Measurements from ENCODE around the gene GSTA5.
A peak's percentile ranks its signal among the peaks of the same experiment; 100 is the strongest.
"Not testable (repeated sequence)": the region's sequence is repeated elsewhere in the genome, so short reads cannot be mapped to it uniquely, and the experiment has no call there.

Gene GSTA5

DNA sequence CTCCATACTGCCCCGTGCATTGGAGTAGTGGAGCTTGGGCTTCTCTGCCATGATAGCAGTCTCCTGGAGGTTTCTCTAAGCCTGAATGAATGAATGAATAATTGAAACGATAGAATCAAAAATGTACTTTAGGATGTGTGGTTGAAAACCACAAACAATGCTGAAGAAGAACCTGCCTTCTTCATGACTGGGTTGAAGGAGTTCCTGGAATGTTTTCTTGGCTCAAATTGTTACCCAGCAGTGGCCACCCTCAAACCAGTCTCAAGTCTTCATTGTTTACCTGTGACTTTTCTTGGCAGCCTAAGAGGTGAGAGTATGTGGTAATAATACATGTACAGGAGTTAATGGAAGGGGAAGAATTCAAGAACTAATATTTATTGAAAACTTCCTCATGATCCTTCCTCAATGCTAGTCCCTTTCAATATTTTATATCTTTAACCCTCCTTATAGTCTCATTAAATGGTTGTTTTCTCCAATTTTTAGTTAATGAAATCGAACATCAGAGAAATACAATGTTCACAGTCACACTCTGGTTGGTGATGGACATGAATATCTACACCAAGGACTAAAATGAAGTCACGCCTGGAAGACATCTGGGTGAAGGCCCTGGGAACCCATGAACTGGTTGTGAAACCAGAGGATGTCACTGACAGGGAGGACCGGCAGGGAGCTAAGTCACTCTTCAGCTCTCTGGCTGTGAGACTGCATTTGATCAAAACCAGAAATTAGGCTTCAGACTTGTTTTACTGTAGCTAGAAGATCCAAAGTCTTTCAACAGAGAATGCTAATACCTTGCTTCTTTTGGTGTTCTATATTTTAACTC lies at the start of gene GSTA5:
Gene GSTA5 (minus strand): TSS at position 51 of the 823 bp plus-strand sequence.
- Mint-ChIP-seq H3K9me3 (no peaks in the 10 kb centered on the region), H3K4me1 (no peaks in the 10 kb centered on the region), H3K27me3 (peaks cover 25% of the 10 kb centered on the region), H3K27ac (no peak within 1 kb of the TSS), H3K36me3 (no peaks in the 10 kb centered on the region), H3K4me3 (no peak within 1 kb of the TSS)
- no peak for DNase-seq
- CTCF ChIA-PET = interaction anchor here (1.4 kb wide), 1 partner anchor 27 kb away, joined by 3 read pairs; no protein-coding TSS in a partner anchor

DNA sequence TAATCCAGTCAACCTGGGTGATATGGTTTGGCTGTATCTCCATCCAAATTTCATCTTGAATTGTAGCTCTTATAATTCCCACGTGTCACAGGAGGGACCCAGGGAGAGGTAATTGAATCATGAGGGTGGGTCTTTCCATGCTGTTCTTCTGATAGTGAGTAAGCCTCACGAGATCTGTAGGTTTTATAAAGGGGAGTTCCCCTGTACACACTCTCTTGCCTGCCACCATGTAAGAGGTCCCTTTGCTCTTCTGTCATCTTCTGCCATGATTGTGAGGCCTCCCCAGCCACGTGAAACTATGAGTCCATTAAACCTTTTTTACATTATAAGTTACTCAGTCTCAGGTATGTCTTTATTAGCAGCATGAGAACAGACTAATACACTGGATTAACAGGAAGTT lies 49.4 kb upstream of the GSTA5 start:
- CTCF ChIA-PET = no interaction called here
- no peaks in the 10 kb centered on the region for H3K4me1 Mint-ChIP-seq
- no peak for DNase-seq
- H3K27ac Mint-ChIP-seq = no peak overlapping the region
- H3K27me3 Mint-ChIP-seq = peaks cover 12% of the 10 kb centered on the region
- no peaks in the 10 kb centered on the region for H3K36me3 Mint-ChIP-seq
- H3K4me3 Mint-ChIP-seq = no peak overlapping the region
- no peaks in the 10 kb centered on the region for H3K9me3 Mint-ChIP-seq

GRCh38 chr6:52887910-52888524 lies 47.4 kb upstream of the GSTA5 start:
- Mint-ChIP-seq H3K9me3 (no peaks in the 10 kb centered on the region), H3K27me3 (peaks cover 12% of the 10 kb centered on the region), H3K4me3 (no peak overlapping the region), H3K4me1 (no peaks in the 10 kb centered on the region), H3K36me3 (no peaks in the 10 kb centered on the region), H3K27ac (no peak overlapping the region)
- no peak for DNase-seq
- CTCF ChIA-PET = interaction anchor here (1.5 kb wide), 1 partner anchor 11 kb away, joined by 3 read pairs; no protein-coding TSS in a partner anchor

- Mint-ChIP-seq H3K27me3 (peaks cover 6% of the 10 kb centered on the region), H3K27ac (peak overlapping the region; percentile 9), H3K4me3 (peak overlapping the region; percentile 74), H3K4me1 (peaks cover 7% of the 10 kb centered on the region), H3K9me3 (no peaks in the 10 kb centered on the region), H3K36me3 (no peaks in the 10 kb centered on the region)
- CTCF ChIA-PET = interaction anchor here (1.4 kb wide), 1 partner anchor 111 kb away, joined by 3 read pairs; no protein-coding TSS in a partner anchor
- peak; percentile 78 for DNase-seq
These were observed 41.6 kb upstream of the GSTA5 start for GRCh38 chr6:52881996-52882841.

DNA sequence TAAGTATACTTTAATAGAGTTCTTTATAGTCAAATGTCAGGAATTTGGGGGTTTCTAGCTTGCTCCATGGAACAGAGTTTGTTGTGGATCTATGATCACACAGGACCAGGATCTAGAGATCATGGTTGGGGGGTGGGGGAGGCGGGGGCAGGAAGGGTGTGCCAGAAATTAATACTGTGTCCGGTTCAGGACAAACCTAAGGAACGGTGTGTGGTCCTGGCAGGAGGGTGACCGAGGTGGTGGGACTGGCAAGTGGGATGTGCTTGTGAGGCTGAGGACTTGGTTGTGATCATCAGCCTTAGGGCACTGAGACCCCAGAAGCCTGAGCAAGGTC lies 41.0 kb upstream of the GSTA5 start:
- CTCF ChIA-PET = interaction anchor here (1.4 kb wide), 1 partner anchor 112 kb away, joined by 3 read pairs; no protein-coding TSS in a partner anchor
- no peak overlapping the region for H3K4me3 Mint-ChIP-seq
- H3K9me3 Mint-ChIP-seq = no peaks in the 10 kb centered on the region
- no peak overlapping the region for H3K27ac Mint-ChIP-seq
- H3K27me3 Mint-ChIP-seq = peaks cover 6% of the 10 kb centered on the region
- H3K36me3 Mint-ChIP-seq = no peaks in the 10 kb centered on the region
- DNase-seq = no peak
- H3K4me1 Mint-ChIP-seq = peaks cover 7% of the 10 kb centered on the region

- Mint-ChIP-seq H3K4me3 (no peak overlapping the region), H3K27ac (no peak overlapping the region)
These were observed 37.2 kb upstream of the GSTA5 start for GRCh38 chr6:52877786-52878185.

DNA sequence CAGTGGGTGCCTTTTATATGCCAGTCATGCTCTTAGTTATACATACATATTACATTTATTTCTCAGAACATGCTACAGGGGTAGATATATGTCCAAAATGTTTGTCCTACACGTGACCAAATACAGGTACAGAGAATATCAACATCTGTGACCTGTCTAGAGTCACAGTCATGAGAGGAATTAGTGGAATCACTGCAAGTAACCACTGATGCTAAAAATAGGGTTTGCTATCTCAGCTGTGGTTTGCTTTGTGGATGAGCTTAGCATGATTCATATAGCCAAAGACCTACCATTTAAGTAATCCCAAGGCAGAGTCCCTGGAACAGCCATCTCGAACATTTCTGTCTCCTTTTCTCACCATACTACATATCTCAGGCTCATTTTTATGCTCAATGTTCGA lies 36.6 kb upstream of the GSTA5 start:
- Mint-ChIP-seq H3K27ac (no peak overlapping the region), H3K36me3 (no peaks in the 10 kb centered on the region), H3K9me3 (no peaks in the 10 kb centered on the region), H3K4me1 (peaks cover 3% of the 10 kb centered on the region), H3K27me3 (peaks cover 17% of the 10 kb centered on the region), H3K4me3 (no peak overlapping the region)
- no peak for DNase-seq
- CTCF ChIA-PET = interaction anchor here (1.1 kb wide), 1 partner anchor 12 kb away, joined by 3 read pairs; no protein-coding TSS in a partner anchor

More at GRCh38 chr6:52877786-52878185, 37.2 kb upstream of the GSTA5 start:
- H3K27me3 Mint-ChIP-seq = peaks cover 17% of the 10 kb centered on the region
- H3K36me3 Mint-ChIP-seq = no peaks in the 10 kb centered on the region
- H3K4me1 Mint-ChIP-seq = peaks cover 7% of the 10 kb centered on the region
- H3K9me3 Mint-ChIP-seq = no peaks in the 10 kb centered on the region
- DNase-seq = no peak
- CTCF ChIA-PET = interaction anchor here (1.1 kb wide), 1 partner anchor 11 kb away, joined by 3 read pairs; no protein-coding TSS in a partner anchor

- Mint-ChIP-seq H3K4me3 (no peak overlapping the region), H3K27ac (no peak overlapping the region)
- CTCF ChIA-PET = no interaction called here
These were observed 35.6 kb upstream of the GSTA5 start for GRCh38 chr6:52876056-52876787.

GRCh38 chr6:52872031-52872430 lies 31.4 kb upstream of the GSTA5 start:
- Mint-ChIP-seq H3K4me1 (no peaks in the 10 kb centered on the region), H3K36me3 (no peaks in the 10 kb centered on the region), H3K27me3 (peaks cover 14% of the 10 kb centered on the region), H3K4me3 (no peak overlapping the region), H3K9me3 (no peaks in the 10 kb centered on the region), H3K27ac (no peak overlapping the region)
- CTCF ChIA-PET = no interaction called here
- DNase-seq = no peak

More at GRCh38 chr6:52876056-52876787, 35.6 kb upstream of the GSTA5 start:
- Mint-ChIP-seq H3K4me1 (no peaks in the 10 kb centered on the region), H3K27me3 (peaks cover 17% of the 10 kb centered on the region), H3K36me3 (no peaks in the 10 kb centered on the region), H3K9me3 (no peaks in the 10 kb centered on the region)
- DNase-seq = no peak

GRCh38 chr6:52871621-52872020 lies 31.0 kb upstream of the GSTA5 start:
- Mint-ChIP-seq H3K4me1 (no peaks in the 10 kb centered on the region), H3K27me3 (peaks cover 14% of the 10 kb centered on the region), H3K4me3 (no peak overlapping the region), H3K36me3 (no peaks in the 10 kb centered on the region), H3K9me3 (no peaks in the 10 kb centered on the region), H3K27ac (no peak overlapping the region)
- CTCF ChIA-PET = no interaction called here
- no peak for DNase-seq

DNA sequence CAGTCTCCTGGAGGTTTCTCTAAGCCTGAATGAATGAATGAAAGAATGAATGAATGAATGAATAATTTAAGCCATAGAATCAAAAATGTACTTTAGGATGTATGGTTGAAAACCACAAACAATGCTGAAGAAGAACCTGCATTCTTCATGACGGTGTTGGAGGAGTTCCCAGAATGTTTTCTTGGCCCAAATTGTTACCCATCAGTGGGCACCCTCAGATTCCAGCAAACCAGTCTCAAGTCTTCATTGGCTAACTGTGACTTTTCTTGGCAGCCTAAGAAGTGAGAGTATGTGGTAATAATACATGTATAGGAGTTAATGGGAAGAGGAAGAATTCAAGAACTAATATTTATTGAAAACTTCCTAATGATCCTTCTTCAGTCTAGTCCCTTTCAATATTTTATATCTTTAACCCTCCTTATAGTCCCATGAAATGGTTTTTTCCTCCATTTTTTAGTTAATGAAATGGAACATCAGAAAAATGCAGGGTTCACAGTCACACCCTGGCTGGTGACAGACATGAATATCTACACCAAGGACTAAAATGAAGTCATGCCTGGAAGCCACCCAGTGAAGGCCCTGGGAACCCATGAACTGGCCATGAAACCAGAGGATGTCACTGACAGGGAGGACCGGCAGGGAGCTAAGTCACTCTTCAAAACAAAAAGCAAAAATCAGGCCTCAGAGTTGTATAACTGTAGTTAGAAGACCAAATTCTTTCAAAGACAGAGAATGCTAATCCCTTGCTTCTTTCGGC lies 29.9 kb upstream of the GSTA5 start:
- H3K27me3 Mint-ChIP-seq, H3K36me3 Mint-ChIP-seq, H3K9me3 Mint-ChIP-seq, CTCF ChIA-PET, DNase-seq, H3K4me3 Mint-ChIP-seq, H3K27ac Mint-ChIP-seq, H3K4me1 Mint-ChIP-seq: not testable (repeated sequence)

DNA sequence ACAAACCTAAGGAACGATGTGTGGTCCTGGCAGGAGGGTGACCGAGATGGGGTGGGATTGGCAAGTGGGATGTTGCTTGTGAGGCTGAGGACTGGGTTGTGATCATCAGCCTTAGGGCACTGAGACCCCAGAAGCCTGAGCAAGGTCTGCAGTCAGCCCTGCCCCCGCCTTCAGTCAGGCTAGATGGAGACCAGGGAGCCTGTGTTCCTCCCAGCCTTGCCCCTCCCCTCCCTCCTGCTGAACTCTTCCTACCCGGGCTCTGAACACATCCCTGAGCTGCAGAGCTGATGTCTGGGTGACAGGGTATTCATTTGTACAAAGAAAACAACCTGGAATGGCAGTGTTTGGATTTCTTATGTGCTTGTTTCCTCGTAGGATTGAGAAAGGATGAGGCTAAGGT lies 28.3 kb upstream of the GSTA5 start:
- DNase-seq, CTCF ChIA-PET, H3K36me3 Mint-ChIP-seq, H3K4me3 Mint-ChIP-seq, H3K4me1 Mint-ChIP-seq, H3K27ac Mint-ChIP-seq, H3K27me3 Mint-ChIP-seq, H3K9me3 Mint-ChIP-seq: not testable (repeated sequence)

GRCh38 chr6:52868240-52868639 lies 27.6 kb upstream of the GSTA5 start:
- no peaks in the 10 kb centered on the region for H3K9me3 Mint-ChIP-seq
- no peaks in the 10 kb centered on the region for H3K4me1 Mint-ChIP-seq
- no peak overlapping the region for H3K27ac Mint-ChIP-seq
- H3K4me3 Mint-ChIP-seq = no peak overlapping the region
- no peaks in the 10 kb centered on the region for H3K36me3 Mint-ChIP-seq
- H3K27me3 Mint-ChIP-seq = peaks cover 3% of the 10 kb centered on the region
- CTCF ChIA-PET = no interaction called here
- no peak for DNase-seq

All from activated naive CD4-positive, alpha-beta T cell treated with anti-CD3 and anti-CD28 coated beads, Interleukin-2, amount 10 ng/mL, durations not matched to agents 7 days and 5 days (primary cell).